OCI-LY1 (cell line): ENCODE data around the gene ANKH.

Experiments
- H2AFZ ChIP-seq: fragments of 200-600 bp; sonication (generic), shearing (Covaris generic); 2 replicates; pipeline ENCODE4 v1.6.0; 2014; ENCODE audit warnings: antibody characterized with exemption, mild to moderate bottlenecking, low read length
- H3F3A ChIP-seq: fragments of 200-600 bp; sonication (generic), shearing (Covaris generic); 2 replicates; pipeline ENCODE4 v1.6.0; 2014; ENCODE audit warnings: mild to moderate bottlenecking, antibody characterized with exemption, low read length, moderate library complexity; ENCODE audit not compliant: insufficient read depth
- H3K27ac ChIP-seq: fragments of 200-600 bp; sonication (generic); 2 replicates; pipeline ENCODE4 v1.5.1; 2014; ENCODE audit warnings: low read length, mixed run types, mild to moderate bottlenecking, low read depth; ENCODE audit not compliant: poor library complexity, severe bottlenecking
- H3K27me3 ChIP-seq: fragments of 200-600 bp; sonication (generic); 2 replicates; pipeline ENCODE4 v1.6.0; 2014; ENCODE audit warnings: antibody characterized with exemption, mild to moderate bottlenecking, low read length, moderate library complexity; ENCODE audit not compliant: insufficient read depth
- H3K36me3 ChIP-seq: fragments of 200-600 bp; sonication (generic); 2 replicates; pipeline ENCODE4 v1.6.1; 2014; ENCODE audit warnings: mild to moderate bottlenecking, antibody characterized with exemption, low read length, moderate library complexity, mixed read lengths; ENCODE audit not compliant: insufficient read depth
- H3K4me1 ChIP-seq: fragments of 200-600 bp; sonication (generic); 2 replicates; pipeline ENCODE4 v1.5.1; 2014; ENCODE audit warnings: mild to moderate bottlenecking, low read length, moderate library complexity; ENCODE audit not compliant: insufficient read depth, severe bottlenecking
- H3K4me2 ChIP-seq: fragments of 200-600 bp; sonication (generic), shearing (Covaris generic); 2 replicates; pipeline ENCODE4 v1.6.1; 2014; ENCODE audit warnings: low read length
- H3K4me3 ChIP-seq: fragments of 200-600 bp; sonication (generic); 2 replicates; pipeline ENCODE4 v1.5.1; 2014; ENCODE audit warnings: low read length, low read depth, mild to moderate bottlenecking, mixed read lengths; ENCODE audit not compliant: poor library complexity, severe bottlenecking
- H3K79me2 ChIP-seq: fragments of 200-600 bp; shearing (Covaris generic); 2 replicates; pipeline ENCODE4 v1.6.1; 2016; ENCODE audit warnings: mixed run types, low read length, mixed read lengths; ENCODE audit not compliant: insufficient read depth
- H3K9ac ChIP-seq: fragments of 200-600 bp; sonication (generic), shearing (Covaris generic); 2 replicates; pipeline ENCODE4 v1.6.1; 2014; ENCODE audit warnings: mild to moderate bottlenecking, low read length, mixed read lengths
- H3K9me2 ChIP-seq: fragments of 200-600 bp; sonication (generic), shearing (Covaris generic); 2 replicates; pipeline ENCODE4 v1.6.1; 2014; ENCODE audit warnings: low read depth, mild to moderate bottlenecking, low read length, mixed read lengths
- H3K9me3 ChIP-seq: fragments of 200-600 bp; shearing (Covaris generic); 2 replicates; pipeline ENCODE4 v1.6.1; 2014; ENCODE audit warnings: low read length, mixed read lengths
- H4K20me1 ChIP-seq: fragments of 200-600 bp; sonication (generic), shearing (Covaris generic); 2 replicates; pipeline ENCODE4 v1.6.0; 2016; ENCODE audit warnings: mild to moderate bottlenecking, low read length; ENCODE audit not compliant: insufficient read depth
- CTCF ChIP-seq: fragments of 200-600 bp; sonication (generic), shearing (Covaris generic); IDR thresholded peaks from 2 replicates; pipeline ENCODE4 v1.5.1; 2017; ENCODE audit warnings: mild to moderate bottlenecking, antibody characterized with exemption, low read length, moderate library complexity, mixed read lengths
- EZH2 ChIP-seq: fragments of 200-600 bp; sonication (generic), shearing (Covaris generic); IDR thresholded peaks from 2 replicates; pipeline ENCODE4 v1.8.0; 2017; ENCODE audit warnings: borderline replicate concordance, mixed run types, mild to moderate bottlenecking, antibody characterized with exemption, low read length, moderate library complexity, mixed read lengths

ANKH gene

DNA sequence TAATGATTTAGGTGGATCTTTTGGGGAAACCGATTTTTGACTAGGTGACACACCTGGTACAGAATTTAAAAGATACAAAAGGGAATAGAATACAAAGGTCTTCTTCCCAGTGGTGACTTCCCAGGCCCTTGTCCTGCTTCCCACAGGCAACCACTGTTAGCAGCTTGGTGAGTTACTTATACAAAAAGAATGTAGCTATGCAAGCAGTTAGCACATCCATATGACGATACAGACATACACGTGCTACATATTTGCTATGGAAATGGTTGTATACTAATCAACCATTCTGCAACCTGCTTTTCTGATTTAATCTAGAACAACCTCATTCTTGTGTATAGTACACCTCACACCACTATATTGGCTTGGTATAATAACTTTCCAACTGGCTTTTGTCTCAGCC is 156.1 kb downstream of the ANKH start:
- H3K4me1 ChIP-seq, result no peaks in the 10 kb centered on the region
- H3K4me2 ChIP-seq, result no peak overlapping the region
- no peak overlapping the region for H2AFZ ChIP-seq
- no peak overlapping the region for H3K9ac ChIP-seq
- no peaks in the 10 kb centered on the region for H3K79me2 ChIP-seq
- no peaks in the 10 kb centered on the region for H3K9me3 ChIP-seq
- no peak for TF ChIP-seq CTCF
- TF ChIP-seq EZH2, result no peak
- no peaks in the 10 kb centered on the region for H4K20me1 ChIP-seq
- H3K27me3 ChIP-seq, result no peaks in the 10 kb centered on the region
- no peaks in the 10 kb centered on the region for H3K9me2 ChIP-seq
- H3K27ac ChIP-seq, result no peak overlapping the region
- peaks cover 74% of the 10 kb centered on the region for H3K36me3 ChIP-seq
- H3F3A ChIP-seq, result no peaks in the 10 kb centered on the region
- H3K4me3 ChIP-seq, result no peak overlapping the region

DNA sequence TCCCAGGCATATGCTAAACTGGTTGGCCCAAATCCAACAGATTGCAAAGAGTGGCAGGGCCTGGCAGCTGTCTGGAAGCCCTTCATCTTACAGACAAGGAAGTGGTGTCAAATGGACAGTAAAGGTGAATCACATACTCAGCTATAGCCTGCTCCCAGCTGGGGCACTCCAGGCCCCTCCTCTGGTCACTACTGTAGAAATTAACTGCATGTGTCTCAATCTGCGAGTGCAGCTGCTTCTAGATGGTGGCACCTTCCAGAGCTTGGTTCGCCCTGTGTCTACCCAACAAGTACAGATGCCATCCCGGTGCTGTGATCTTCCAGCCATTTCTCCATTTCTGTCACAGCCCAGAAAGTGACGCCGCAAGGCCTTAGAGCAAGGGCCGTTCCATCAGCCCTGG is 156.9 kb downstream of the ANKH start:
- Histone ChIP-seq H3K36me3 (peaks cover 81% of the 10 kb centered on the region), H4K20me1 (no peaks in the 10 kb centered on the region), H2AFZ (no peak overlapping the region), H3K4me3 (no peak overlapping the region), H3K4me2 (no peak overlapping the region), H3K79me2 (no peaks in the 10 kb centered on the region), H3K9me3 (no peaks in the 10 kb centered on the region), H3K4me1 (no peaks in the 10 kb centered on the region), H3K9me2 (no peaks in the 10 kb centered on the region), H3F3A (no peaks in the 10 kb centered on the region), H3K27ac (no peak overlapping the region), H3K27me3 (no peaks in the 10 kb centered on the region), H3K9ac (no peak overlapping the region)
- TF ChIP-seq CTCF (no peak), EZH2 (no peak)

GRCh38 chr5:14713476-14714390 is 157.8 kb downstream of the ANKH start:
- H3K9ac ChIP-seq, result no peak overlapping the region
- no peaks in the 10 kb centered on the region for H3F3A ChIP-seq
- H3K4me2 ChIP-seq, result no peak overlapping the region
- TF ChIP-seq EZH2 (no peak), CTCF (no peak)
- no peaks in the 10 kb centered on the region for H3K79me2 ChIP-seq
- no peaks in the 10 kb centered on the region for H3K9me3 ChIP-seq
- no peak overlapping the region for H3K4me3 ChIP-seq
- H3K27me3 ChIP-seq, result no peaks in the 10 kb centered on the region
- no peak overlapping the region for H3K27ac ChIP-seq
- no peaks in the 10 kb centered on the region for H3K9me2 ChIP-seq
- H3K4me1 ChIP-seq, result no peaks in the 10 kb centered on the region
- no peak overlapping the region for H2AFZ ChIP-seq
- no peaks in the 10 kb centered on the region for H4K20me1 ChIP-seq
- H3K36me3 ChIP-seq, result peaks cover 89% of the 10 kb centered on the region
